Hematopoietic multipotent progenitor cell (in vitro differentiated cells): ENCODE measurements around the gene TTBK2. TPM values are rescaled to one million over a fixed set of nuclear protein-coding genes. Genes with fewer than 3 reads are reported as not detected.

Source experiments
- DNase-seq, 3 donors: peaks; one replicate each; pipeline ENCODE4 v3.0.0-alpha.2; 2011 to 2015; ENCODE audit warnings: low read depth in 2 of 3, low spot score in 2 of 3
- small RNA-seq: library from RNA; depleted of rRNA; stranded (forward); fragments of <200 nt; gene quantifications from one replicate; pipeline ENCODE3, GENCODE V24; 2012
- total RNA-seq: library from RNA; depleted of rRNA; stranded (reverse); fragments of >200 nt; gene quantifications from one replicate; pipeline ENCODE4 v1.2.3, GENCODE V29; 2012

The TTBK2 gene
- total RNA-seq, 1 donor: 9.7 TPM

DNA sequence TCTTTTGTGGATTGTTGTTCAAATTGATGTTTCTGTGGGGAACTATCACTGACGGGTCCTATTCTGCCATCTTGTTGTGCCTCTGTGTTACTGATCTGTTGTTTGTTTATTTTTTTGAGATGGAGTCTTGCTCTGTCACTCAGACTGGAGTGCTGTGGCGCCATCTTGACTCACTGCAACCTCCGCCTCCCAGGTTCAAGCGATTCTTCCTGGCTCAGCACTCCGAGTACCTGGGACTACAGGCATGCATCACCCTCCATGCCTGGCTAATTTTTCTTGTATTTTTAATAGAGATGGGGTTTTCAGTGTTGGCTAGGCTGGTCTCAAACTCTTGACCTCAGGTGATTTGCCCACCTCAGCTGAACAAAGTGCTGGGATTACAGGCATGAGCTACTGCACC lies 215.2 kb downstream of the TTBK2 start:
- DNase-seq: no peak

DNA sequence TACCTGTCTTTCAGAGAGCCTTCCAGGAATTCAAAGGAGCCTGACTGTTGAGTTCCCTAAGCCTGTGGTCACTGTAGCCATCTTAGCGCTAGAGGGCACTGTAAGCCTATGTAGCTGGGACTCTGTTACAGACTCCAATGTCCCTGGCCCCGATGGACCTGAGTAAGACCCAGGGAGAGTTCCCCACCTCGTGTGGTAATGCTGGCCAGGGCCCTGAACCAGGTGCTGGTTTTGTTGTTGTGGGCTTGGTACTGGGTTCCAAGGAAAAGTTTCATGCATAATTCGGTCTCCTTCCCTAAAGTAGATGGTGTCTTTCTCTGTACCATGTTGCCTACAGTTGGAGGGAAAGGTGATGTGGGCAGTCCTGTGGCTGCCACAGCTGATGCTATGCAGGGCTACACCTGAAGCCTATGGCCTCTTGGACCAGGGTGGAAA lies 216.1 kb downstream of the TTBK2 start:
- DNase-seq: peak; percentile 33 to 75 (median 54)

GRCh38 chr15:42696626-42697025 lies 224.0 kb downstream of the TTBK2 start:
- no peak for DNase-seq

GRCh38 chr15:42695527-42696071 lies 225.0 kb downstream of the TTBK2 start:
- no peak for DNase-seq

DNA sequence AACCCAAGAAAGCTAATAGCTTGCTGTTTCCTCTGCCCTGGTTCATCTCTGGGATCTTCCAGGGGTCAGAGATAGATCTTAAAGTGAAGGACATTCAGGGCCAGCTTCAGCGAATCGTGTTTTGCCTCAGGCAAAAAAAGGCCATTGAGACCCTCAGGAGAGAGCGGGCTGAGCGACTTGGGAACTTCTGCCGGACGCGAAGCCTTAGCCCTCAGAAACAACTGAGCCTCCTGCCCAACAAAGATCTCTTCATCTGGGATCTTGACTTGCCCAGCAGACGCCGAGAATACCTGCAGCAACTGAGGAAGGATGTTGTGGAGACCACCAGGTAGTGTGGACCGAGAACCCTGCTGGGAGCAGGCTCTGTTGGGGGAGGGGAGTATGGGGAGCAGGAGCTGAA lies 226.2 kb downstream of the TTBK2 start:
- DNase-seq: no peak

DNA sequence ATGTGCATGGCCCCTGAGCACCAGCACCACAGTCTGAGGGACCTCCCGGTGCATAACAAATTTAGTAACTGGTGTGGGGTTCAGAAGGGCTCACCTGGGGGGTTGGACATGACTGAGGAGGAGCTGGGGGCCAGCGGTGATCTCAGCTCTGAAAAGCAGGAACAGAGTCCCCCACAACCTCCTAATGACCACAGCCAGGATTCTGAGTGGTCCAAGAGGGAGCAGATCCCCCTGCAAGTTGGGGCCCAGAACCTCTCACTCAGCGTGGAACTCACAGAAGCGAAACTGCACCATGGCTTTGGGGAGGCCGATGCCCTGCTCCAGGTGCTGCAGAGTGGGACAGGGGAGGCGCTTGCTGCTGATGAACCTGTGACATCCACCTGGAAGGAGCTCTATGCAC lies 226.6 kb downstream of the TTBK2 start:
- DNase-seq: no peak

- DNase-seq: no peak
Measured at GRCh38 chr15:42693496-42693895, 227.1 kb downstream of the TTBK2 start.

DNA sequence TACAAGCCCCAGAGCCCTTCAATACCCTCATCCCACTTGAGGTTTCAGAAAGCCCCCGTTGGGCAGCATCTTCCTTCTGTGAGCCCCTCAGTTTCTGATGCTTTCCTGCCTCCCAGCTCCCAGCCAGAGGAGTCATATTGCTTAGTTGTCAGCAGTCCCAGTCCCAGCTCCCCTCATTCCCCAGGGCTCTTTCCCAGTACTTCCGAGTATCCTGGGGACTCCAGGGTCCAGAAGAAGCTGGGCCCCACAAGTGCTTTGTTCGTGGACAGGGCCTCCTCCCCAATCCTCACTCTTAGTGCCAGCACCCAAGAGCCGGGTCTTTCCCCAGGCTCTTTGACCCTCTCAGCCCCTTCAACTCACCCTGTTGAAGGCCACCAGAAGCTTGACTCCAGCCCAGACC lies 227.6 kb downstream of the TTBK2 start:
- DNase-seq: no peak

- no peak for DNase-seq
Measured at GRCh38 chr15:42692536-42692935, 228.0 kb downstream of the TTBK2 start.

DNA sequence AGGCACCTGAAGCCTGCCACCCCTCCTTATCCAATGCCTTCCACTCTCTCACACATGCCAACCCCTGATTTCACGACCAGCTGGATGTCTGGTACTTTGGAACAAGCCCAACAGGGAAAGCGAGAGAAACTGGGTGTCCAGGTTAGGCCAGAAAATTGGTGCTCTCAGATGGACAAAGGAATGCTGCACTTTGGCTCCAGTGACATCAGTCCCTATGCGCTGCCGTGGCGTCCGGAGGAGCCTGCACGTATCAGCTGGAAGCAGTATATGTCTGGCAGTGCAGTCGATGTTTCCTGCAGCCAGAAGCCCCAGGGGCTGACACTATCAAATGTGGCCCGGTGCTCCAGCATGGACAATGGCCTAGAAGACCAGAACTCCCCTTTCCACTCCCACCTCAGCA lies 228.8 kb downstream of the TTBK2 start:
- DNase-seq: no peak

GRCh38 chr15:42691308-42691707 lies 229.3 kb downstream of the TTBK2 start:
- no peak for DNase-seq

Small RNA genes within 50 kb of the gene (small RNA-seq; reads per million reads assigned to genes)
- gene KRT8P50: not detected

Other genes with a start within 250 kb of the TTBK2 start
- 15.1 TPM for gene CDAN1, start 183.7 kb downstream of the TTBK2 start, total RNA-seq
- 13.2 TPM for gene UBR1, start 185.3 kb upstream of the TTBK2 start, total RNA-seq
- 16.4 TPM for gene TMEM62, start 212.8 kb upstream of the TTBK2 start, total RNA-seq